HG02623 (cell line): Measurements from ENCODE around the gene ADAM15.

ENCODE experiments used
- ATAC-seq: cut with Tn5 transposase; IDR thresholded peaks from one replicate; pipeline ENCODE4 v1.9.1; 2021; ENCODE audit warnings: moderate library complexity; ENCODE audit not compliant: unreplicated experiment

ADAM15 gene

DNA sequence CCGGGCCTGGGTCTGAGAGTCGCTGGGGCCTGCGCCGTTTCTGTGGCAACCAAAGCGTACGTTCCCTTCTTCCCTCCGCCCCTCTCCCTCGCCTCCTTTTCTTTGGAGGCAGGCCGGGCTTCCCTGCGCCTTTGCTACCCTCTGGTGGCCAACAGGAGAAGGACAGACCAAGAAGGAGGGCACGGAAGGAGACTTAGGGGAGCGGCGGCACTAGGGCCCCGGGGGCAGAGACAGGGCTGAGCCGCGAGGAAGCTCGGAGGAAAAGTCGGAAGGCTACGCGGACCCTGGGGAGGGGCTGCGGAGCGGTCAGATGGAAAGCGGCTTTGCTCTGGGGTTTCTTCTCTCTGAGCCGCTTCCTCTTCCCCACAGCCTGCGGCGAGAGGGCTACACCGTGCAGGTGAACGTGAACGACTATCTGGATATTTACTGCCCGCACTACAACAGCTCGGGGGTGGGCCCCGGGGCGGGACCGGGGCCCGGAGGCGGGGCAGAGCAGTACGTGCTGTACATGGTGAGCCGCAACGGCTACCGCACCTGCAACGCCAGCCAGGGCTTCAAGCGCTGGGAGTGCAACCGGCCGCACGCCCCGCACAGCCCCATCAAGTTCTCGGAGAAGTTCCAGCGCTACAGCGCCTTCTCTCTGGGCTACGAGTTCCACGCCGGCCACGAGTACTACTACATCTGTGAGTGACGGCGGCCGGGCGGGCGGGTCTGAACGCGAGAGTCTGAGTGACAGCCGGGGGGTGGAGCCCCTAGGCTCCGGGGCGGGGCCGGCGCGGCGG, 33.8 kb downstream of the ADAM15 start:
- peak; percentile 70 for ATAC-seq

DNA sequence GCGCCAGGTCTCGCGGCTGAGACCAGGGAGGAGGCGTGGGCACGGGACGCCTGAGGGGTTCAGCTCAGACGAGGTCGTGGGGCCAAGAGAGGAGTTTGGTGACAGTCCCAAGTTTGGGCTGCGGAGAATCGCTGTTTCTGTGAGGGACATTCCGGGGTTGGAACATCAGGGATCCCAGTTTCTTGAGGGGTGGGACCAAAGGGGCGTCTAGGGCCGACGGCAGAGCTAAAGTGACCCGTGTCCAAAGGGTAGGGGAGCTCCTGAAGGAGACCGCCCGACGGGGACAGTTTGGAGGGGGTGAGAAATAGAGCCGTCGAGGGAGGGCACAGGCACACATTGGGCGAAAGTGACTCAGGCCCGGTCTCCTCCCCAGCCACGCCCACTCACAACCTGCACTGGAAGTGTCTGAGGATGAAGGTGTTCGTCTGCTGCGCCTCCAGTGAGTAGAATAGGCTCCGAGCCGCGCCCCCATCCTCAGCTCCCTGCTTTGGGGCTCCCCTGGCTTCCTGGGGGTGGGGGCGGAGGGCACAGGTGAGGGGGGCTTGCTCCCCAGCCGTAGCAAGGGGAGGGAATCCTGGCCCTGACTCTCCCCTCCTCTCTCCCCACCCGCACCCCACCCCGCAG, 34.5 kb downstream of the ADAM15 start:
- no peak for ATAC-seq

- no peak for ATAC-seq
These were observed 35.1 kb downstream of the ADAM15 start for GRCh38 chr1:155086128-155086741.

DNA sequence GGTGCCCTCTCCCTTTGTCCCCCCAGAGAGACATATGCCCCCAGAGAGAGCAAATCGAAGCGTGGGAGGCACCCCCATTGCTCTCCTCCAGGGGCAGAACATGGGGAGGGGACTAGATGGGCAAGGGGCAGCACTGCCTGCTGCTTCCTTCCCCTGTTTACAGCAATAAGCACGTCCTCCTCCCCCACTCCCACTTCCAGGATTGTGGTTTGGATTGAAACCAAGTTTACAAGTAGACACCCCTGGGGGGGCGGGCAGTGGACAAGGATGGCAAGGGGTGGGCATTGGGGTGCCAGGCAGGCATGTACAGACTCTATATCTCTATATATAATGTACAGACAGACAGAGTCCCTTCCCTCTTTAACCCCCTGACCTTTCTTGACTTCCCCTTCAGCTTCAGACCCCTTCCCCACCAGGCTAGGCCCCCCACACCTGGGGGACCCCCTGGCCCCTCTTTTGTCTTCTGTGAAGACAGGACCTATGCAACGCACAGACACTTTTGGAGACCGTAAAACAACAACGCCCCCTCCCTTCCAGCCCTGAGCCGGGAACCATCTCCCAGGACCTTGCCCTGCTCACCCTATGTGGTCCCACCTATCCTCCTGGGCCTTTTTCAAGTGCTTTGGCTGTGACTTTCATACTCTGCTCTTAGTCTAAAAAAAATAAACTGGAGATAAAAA, 35.9 kb downstream of the ADAM15 start:
- no peak for ATAC-seq

DNA sequence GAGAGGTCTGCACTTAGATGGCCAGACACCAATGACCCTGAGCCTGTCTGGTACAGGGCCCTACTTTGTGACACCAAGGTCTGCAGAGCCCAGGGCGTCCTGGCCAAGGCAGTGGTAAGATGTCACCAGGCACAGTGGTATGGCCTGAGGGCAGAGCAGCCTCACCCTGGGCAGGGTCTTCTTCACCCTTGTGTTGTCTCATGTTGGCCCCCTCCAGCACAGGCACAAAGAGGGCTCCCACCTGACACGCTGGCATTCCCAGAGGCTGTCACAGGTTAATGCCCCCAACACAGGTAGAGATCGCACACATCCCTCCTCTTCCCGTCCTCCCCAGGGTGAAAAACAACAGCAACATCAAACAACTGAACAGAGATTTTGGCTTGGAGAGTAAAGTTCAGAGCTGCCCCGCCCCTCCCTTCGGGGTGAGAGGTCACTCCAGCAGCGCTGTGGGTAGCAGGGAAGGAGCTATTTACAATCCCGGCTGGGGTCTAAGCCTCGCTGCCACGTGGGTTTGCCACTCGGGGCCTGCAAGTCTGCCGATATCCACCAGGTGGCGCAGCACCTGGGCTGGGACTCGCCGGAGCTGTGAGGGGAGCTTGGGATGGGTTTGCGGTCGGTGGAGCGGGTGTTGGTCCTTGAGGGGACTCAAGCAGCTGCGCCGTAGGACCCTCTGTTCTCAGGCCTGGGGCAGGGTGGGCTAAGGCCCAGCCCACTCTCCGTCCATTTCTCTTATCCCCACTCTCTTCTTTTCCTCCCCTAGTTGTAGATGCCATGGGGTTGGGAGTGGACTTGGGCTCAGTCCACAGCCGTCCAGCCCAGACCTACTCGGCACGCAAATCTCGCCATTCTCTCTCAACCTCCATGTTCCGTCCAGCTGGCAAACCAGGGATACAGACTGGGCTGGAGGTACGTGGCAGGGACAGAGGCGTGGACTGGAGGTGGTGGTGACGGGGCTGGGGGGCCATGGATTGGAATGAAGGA, 40.2 kb downstream of the ADAM15 start:
- no peak for ATAC-seq

DNA sequence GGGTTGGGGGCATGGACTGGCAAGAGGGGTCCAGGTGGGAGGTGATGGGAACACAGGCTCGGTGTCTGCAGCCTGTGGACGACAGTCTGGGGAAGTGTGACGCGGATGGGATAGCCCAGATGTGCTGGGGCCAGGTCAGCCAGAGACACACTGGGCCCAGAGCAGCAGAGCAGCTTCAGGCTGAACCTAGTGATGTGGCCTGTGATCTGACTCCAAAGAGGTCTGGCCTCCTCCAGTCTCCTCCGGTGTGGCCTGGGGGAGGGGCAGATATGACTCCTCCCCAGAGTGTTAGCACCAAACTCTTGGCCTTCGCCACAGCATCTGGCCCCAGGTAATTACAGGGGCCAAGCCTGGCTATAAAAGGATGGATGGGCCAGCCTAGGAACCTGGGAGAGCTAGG, 41.0 kb downstream of the ADAM15 start:
- ATAC-seq = no peak

GRCh38 chr1:155092641-155093040, 41.5 kb downstream of the ADAM15 start:
- ATAC-seq = no peak

DNA sequence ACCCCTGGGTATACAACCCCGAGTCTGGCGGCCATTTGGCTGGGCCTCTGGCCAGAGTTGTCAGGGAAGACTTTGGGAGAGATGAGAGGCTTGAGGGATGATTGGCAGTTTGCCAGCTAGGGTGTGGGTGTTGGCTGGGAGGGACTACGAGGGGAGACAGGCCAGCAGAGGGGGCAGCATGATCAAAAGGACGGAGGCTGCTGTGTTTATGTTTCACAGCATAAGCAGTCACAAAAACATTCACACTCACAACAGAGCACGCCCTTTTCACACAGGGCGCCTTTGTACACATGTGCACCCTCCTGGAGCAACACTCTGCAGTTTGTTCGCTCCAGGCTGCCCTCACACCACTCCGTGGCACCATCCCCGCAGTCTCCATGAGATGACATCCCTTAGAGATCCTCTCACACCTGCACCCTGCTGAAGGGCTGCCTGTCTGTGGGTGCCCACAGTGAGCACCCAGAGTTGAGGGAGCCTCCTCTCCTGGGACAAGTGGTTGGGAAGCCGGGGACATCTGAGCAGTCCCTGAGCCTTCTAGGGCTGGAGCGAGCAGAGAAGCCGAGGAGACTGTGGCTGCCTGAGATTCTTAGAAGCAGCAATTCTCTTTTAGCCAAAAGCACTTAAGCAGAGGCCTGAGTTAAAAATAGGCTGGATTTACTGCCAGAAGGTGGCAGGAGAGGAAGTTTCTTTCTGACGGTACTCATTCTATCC, 43.0 kb downstream of the ADAM15 start:
- ATAC-seq = no peak

GRCh38 chr1:155094622-155094948, 43.5 kb downstream of the ADAM15 start:
- ATAC-seq = no peak

GRCh38 chr1:155099331-155099730, 48.2 kb downstream of the ADAM15 start:
- ATAC-seq = no peak

DNA sequence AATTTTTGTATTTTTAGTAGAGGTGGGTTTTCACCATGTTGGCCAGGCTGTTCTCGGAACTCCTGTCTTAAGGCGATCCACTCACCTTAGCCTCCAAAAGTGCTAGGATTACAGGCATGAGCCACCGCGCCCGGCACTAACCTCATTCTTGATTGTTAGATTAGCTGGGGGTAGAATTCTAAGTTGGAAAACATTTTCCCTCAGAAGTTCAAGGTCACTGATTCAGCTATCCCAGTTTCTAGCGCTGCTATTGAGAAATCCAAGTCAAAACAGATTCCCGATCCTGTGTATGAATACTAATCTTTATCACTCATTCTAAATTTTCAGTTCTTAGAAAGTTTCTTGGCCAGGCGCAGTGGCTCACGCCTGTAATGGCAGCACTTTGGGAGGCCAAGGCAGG, 52.2 kb downstream of the ADAM15 start:
- ATAC-seq = no peak

- no peak for ATAC-seq
These were observed 53.8 kb downstream of the ADAM15 start for GRCh38 chr1:155104605-155105534.

DNA sequence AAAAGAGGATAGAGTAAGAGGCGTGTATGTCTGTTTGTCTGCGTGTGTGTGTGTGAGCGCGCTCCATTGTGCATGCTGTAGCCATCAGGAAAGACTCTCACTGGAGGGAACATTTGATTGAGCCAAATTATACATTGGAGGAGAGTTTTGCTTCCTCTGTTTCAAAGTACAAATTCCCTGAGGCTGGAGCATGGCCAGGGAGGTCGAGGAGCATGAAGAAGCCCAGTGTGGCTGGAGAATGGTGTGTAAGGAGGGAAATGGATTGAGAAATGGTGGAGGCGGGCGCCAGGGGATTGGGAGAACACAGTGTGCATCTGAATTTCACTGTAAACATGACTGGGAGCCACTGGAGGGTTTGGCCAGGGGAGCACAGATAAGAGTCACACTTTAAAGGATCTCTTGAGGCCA, 54.5 kb downstream of the ADAM15 start:
- no peak for ATAC-seq

GRCh38 chr1:155106862-155107261, 55.7 kb downstream of the ADAM15 start:
- no peak for ATAC-seq

GRCh38 chr1:155107309-155108264, 56.5 kb downstream of the ADAM15 start:
- no peak for ATAC-seq

- no peak for ATAC-seq
These were observed 57.2 kb downstream of the ADAM15 start for GRCh38 chr1:155108296-155108695.

DNA sequence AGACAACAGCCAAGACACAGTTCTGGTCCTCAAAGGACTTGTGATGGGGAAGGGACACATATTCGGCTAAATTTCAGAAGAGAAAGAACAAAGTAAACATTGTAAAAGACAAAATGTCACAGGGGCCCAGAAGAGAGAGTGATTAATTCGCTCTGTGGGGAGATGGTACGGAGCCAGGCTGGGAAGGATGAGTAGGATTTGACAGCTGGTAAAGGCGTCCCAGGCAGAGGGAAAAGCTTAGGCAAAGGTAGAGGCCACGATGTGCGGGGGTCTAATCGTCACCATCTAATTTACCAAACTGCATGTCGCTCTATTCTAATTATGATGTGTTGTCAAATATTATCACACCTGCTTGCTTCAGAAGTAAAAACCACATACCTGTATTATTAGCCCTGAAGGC, 59.3 kb downstream of the ADAM15 start:
- ATAC-seq = no peak

DNA sequence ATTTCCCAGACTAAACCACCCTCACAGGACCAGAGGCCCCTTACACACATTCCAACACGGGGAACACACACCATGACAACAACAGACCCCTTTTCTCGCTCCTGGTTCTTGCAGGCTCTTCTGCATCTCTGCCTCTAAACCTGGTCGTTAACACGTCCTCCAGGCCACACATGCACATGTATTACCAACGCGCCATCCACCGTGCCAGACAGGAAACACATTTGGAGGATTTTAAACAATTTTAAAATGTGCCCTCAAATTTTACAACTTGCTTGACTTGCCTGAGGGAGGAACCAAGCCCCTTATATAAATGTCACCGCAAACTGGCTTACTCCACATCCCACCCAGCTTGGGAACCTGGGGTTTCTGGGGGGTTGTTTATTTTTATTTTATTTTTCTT, 59.7 kb downstream of the ADAM15 start:
- ATAC-seq = no peak
